DMS153 treated with DMSO at 0.1 percent for 48 hours (cell line): ENCODE measurements around the gene TNNI2.
"Not testable (repeated sequence)": the region's sequence is repeated elsewhere in the genome, so short reads cannot be mapped to it uniquely, and the experiment has no call there.

Experiments
- DNase-seq: peaks from one replicate; lab custom pipeline; 2025; ENCODE audit not compliant: unreplicated experiment; lab: John Stamatoyannopoulos, UW

Gene TNNI2

GRCh38 chr11:1838426-1839144 lies at the start of gene TNNI2:
Gene TNNI2 (plus strand): TSS chr11:1838981. CDS start chr11:1839697, 716 bp downstream.
- no peak for DNase-seq

DNA sequence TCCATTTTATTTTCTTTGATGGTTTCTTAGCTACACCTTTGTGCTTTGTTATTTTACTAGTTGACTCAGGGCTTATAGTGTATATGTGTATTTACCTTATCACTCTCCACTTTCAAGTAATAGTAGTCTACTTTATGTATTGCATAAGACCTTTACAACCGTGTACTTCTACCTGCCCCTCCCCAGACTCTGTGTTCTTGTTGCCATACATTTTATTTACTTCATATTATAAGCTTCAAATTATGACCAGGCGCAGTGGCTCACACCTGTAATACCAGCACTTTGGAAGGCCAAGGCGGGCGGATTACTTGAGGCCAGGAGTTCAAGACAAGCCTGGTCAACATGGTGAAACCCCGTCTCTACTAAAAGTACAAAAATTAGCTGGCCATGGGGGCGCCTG lies 46.9 kb upstream of the TNNI2 start:
- DNase-seq: no peak

DNA sequence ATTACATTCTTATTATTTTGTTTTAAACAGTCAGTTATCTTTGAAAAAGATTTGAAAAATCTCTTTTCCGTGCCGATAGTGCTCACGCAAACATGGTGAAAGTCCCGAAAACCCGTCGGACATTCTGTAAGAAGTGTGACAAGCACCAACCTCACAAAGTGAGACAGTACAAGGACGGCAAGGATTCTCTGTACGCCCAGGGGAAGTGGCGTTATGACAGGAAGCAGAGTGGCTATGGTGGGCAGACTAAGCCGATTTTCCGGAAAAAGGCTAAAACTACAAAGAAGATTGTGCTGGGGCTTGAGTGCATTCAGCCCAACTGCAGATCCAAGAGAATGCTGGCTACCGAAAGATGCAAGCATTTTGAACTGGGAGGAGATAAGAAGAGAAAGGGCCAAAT lies 46.3 kb upstream of the TNNI2 start:
- no peak for DNase-seq

DNA sequence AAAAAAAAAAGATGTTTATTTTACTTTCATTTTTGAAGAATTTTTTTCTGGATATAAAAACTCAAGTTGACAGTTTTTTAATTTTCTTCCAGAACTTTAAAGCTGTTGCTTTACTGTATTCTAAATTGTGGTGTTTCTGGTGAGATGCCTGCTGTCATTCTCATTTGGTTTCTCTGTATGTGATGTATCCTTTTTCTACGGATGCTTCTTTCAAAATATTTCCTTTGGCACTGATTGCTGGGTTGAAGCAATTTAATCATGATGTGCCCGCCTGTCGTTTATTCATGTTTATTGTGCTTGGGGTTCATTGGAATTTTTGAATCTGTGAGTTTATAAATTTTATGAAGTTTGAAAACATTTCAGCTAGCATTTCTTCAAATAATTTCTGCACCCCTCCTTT lies 45.7 kb upstream of the TNNI2 start:
- DNase-seq: no peak

DNA sequence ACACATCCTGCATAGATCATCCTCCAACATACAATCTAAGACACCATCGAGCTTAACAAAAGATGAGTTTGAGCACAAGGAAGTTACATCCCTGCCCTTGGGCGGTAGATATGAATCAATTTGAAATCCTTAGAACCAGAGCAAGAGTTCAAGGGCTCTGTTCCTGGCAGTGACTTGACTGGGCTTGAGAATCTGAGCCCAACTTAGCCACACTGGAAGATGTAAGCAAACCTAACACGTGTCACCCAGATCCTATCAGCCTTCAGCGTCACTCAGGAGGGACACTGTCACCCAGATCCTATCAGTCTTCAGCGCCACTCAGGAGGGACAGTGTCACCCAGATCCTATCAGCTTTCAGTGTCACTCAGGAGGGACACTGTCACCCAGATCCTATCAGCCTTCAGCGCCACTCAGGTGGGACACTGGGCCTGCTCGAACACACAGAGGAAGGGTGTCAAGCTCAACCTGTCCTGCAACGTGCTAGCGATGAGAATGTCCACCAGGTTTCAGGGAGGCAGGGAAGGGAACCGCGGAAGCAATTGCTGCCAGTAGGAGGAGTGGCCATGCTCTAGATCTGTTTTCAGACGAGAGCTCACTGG lies 42.3 kb upstream of the TNNI2 start:
- no peak for DNase-seq

- no peak for DNase-seq
Measured at GRCh38 chr11:1797391-1798125, 41.2 kb upstream of the TNNI2 start.

DNA sequence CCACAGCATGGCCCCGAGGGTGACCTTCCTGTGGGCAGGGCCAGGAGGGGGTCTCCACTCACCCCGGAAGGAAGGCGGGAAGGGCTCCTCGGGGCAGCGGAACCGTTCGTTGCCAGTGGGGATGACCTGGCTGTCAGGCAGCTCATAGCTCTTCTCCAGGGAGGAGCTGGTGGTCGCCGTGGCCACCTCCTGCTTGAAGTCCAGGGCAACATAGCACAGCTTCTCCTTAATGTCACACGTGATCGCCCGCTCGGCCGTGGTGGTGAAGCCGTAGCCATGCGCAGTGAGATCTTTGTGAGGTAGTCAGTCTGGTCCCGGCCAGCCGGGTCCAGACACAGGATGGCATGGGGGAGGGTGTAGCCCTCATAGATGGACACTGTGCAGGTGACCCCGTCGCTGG lies 35.5 kb upstream of the TNNI2 start:
- no peak for DNase-seq

DNA sequence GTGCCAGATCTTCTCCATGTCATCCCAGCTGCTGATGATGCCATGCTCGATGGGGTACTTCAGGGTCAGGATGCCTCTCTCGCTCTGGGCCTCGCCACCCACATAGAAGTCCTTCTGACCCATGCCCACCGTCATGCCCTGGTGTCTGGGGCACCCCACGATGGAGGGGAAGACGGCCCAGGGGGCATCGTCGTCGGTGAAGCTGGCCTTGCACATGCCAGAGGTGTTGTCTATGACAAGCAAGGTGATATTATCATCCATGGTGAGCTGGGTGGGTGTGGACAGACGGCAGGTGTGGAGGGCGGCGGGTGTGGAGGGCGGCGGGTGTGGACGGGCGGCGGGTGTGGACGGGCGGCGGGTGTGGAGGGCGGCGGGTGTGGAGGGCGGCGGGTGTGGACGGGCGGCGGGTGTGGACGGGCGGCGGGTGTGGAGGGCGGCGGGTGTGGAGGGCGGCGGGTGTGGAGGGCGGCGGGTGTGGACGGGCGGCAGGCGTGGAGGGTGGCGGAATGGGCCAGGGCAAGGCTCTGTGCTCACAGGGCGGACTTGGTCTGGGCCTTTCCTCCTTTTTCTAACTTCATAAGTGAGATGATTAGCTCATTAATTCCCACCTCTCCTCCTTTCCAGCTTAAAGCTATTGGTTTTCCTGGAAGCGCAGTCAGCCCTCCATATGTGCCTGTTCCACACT lies 34.8 kb upstream of the TNNI2 start:
- not testable (repeated sequence) for DNase-seq

GRCh38 chr11:1805525-1805924 lies 33.3 kb upstream of the TNNI2 start:
- no peak for DNase-seq

GRCh38 chr11:1807264-1807995 lies 31.4 kb upstream of the TNNI2 start:
- no peak for DNase-seq

- no peak for DNase-seq
Measured at GRCh38 chr11:1810761-1811160, 28.0 kb upstream of the TNNI2 start.

DNA sequence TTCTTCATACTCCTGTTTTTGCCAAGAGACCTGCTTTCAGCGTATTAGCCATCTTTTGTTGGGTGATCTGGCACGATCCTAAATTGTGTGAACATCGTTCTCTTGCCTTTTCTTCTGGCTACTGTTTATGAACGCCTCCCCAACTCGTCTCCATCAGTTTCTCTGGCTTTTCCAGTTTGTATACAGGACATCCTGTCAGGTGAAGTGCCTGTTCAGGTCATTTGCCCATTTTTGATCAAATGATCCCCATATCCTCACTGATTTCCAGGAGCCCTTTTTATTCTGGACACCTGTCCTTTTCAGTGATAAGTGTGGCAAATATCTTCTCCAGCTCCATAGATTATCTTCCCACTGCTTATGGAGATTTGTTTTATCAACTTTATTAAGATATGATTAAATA lies 26.5 kb upstream of the TNNI2 start:
- DNase-seq: no peak

DNA sequence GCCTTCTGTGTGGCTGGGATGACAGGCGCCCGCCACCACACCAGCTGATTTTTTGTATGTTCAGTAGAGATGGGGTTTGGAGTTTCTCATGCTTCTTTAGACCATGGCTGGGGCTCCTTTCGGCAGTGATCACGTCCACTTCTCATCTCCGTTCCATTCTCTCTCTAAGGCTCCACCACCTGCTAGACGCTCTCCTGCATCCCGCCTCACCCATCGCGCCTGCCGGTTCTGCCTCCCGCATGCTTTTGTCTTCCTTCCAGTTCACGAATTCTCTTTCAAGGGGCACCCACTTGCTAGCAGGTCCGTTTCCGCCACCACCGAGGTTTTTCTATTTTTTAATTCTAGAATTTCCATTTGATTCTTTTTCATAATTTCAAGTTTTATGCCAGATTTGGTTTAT lies 26.0 kb upstream of the TNNI2 start:
- no peak for DNase-seq

DNA sequence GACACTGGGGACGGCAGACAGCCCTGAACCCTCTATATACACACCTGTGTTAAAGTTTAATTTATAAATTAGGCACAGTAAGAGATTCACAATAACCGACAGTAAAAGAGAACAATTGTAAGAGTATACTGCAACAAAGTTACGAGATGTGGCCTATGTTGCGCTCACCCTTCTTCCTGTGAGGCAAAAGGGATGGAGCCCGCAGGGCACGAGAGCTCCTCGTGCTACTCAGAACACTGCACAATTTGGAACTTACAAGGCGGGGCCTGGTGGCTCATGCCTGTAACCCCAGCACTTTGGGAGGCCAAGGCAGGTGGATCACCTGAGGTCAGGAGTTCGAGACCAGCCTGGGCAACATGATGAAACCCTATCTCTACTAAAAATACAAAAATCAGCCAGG lies 25.4 kb upstream of the TNNI2 start:
- DNase-seq: not testable (repeated sequence)

DNA sequence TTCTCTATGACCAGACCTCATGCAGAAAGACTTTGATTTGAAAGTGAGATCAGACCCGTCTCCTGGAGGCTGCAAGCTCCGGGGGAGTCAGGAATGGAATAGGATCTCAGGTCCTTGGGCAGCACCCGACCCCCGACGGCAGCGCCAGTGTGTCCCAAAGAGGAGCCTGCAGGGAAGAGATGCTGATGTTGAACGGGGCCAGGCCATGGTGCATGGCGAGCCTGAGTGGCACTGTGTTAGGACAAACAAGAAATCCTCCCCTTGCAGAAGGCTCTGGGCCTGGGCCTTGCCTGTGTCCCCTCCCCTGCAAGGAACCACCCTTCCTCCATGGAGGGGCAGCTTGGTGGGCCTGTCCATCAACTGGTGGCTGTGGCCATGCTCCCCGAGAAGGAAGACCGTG lies 24.1 kb upstream of the TNNI2 start:
- no peak for DNase-seq

GRCh38 chr11:1815311-1815710 lies 23.5 kb upstream of the TNNI2 start:
- no peak for DNase-seq

DNA sequence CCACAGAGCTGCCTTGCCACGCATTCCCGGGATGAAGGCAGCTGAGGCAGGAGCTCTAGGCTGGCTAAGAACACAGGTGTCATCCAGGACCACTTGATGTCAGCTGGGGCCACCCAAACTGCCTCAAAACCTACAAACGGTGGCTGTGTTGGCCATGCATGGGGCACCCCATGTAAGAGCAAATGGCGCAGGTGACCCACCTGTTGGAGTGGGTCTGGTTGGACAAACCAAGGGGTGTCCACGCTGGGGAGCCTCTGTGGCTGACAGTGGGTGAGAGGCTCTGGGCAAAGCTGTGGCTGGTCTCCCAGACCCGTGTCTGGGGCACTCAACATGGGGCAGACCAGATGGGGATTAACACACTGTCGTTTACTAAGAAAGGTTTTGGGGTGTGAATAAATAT lies 23.0 kb upstream of the TNNI2 start:
- DNase-seq: no peak

GRCh38 chr11:1817000-1817399 lies 21.8 kb upstream of the TNNI2 start:
- DNase-seq: no peak

- no peak for DNase-seq
Measured at GRCh38 chr11:1817511-1817910, 21.3 kb upstream of the TNNI2 start.

GRCh38 chr11:1819074-1819473 lies 19.7 kb upstream of the TNNI2 start:
- no peak for DNase-seq
